PC-3 (cell line): ENCODE data around the gene HHATL. TPM values are rescaled to one million over a fixed set of nuclear protein-coding genes. Genes with fewer than 3 reads are reported as not detected.

ENCODE experiments used
- ATAC-seq: fragments of 200-7000 bp; cut with Tn5 transposase; 2 replicates; pipeline ENCODE4 v1.9.1; 2020; ENCODE audit warnings: mild to moderate bottlenecking, moderate library complexity
- BruUV-seq: library from RNA; stranded (reverse); fragments of 400-500 nt; replicated peaks from 2 replicates; lab custom pipeline; 2021; lab: Mats Ljungman, UMichigan
- CTCF ChIA-PET: fragments of 300-600 bp; sonication (Branson Sonifier 250); formaldehyde crosslinking; loops from one replicate; lab custom pipeline; 2022; ENCODE audit warnings: antibody characterized with exemption; lab: Charles Lee
- POLR2A ChIA-PET: fragments of 300-600 bp; sonication (Branson Sonifier 250); formaldehyde crosslinking; loops from one replicate; lab custom pipeline; 2022; ENCODE audit warnings: antibody characterized with exemption; ENCODE audit not compliant: unreplicated experiment; lab: Charles Lee
- DNase-seq: peaks from one replicate; pipeline ENCODE4 v3.0.0-alpha.2; 2015
- H2AFZ ChIP-seq: fragments of 300-600 bp; sonication (generic); 2 replicates; pipeline ENCODE4 v1.6.0; 2016; ENCODE audit warnings: antibody characterized with exemption, low read length
- H3F3A ChIP-seq: fragments of 300-600 bp; sonication (generic); one replicate; pipeline ENCODE4 v1.6.0; 2017; ENCODE audit warnings: antibody characterized with exemption, low read length, control low read depth, mild to moderate bottlenecking; ENCODE audit not compliant: unreplicated experiment
- H3K27ac ChIP-seq: fragments of 300-600 bp; sonication (generic); 2 replicates; pipeline ENCODE4 v1.5.1; 2016; ENCODE audit warnings: mild to moderate bottlenecking, low read length
- H3K27me3 ChIP-seq: fragments of 300-600 bp; sonication (generic); 2 replicates; pipeline ENCODE4 v1.6.1; 2016; ENCODE audit warnings: low read length, mixed read lengths
- H3K36me3 ChIP-seq: fragments of 300-600 bp; sonication (generic); 2 replicates; pipeline ENCODE4 v1.6.1; 2016; ENCODE audit warnings: low read depth, mixed run types, low read length, mixed read lengths
- H3K4me1 ChIP-seq: fragments of 300-600 bp; sonication (generic); 2 replicates; pipeline ENCODE4 v1.5.1; 2016; ENCODE audit warnings: low read length; ENCODE audit not compliant: insufficient read depth
- H3K4me2 ChIP-seq: fragments of 300-600 bp; sonication (generic); 2 replicates; pipeline ENCODE4 v1.6.0; 2016; ENCODE audit warnings: low read length
- H3K4me3 ChIP-seq: fragments of 300-600 bp; sonication (generic); 2 replicates; pipeline ENCODE4 v1.5.1; 2016; ENCODE audit warnings: mild to moderate bottlenecking, low read length, mixed read lengths
- H3K79me2 ChIP-seq: fragments of 300-600 bp; sonication (generic); 2 replicates; pipeline ENCODE4 v1.6.1; 2017; ENCODE audit warnings: low read length, mixed read lengths
- H3K9ac ChIP-seq: fragments of 300-600 bp; sonication (generic); 2 replicates; pipeline ENCODE4 v1.6.0; 2016; ENCODE audit warnings: mild to moderate bottlenecking, low read length
- H3K9me2 ChIP-seq: fragments of 300-600 bp; sonication (generic); replicated peaks from 2 replicates; pipeline ENCODE4 v1.6.1; 2016; ENCODE audit warnings: mixed run types, low read length, mixed read lengths
- H3K9me3 ChIP-seq: fragments of 300-600 bp; sonication (generic); 2 replicates; pipeline ENCODE4 v1.6.1; 2016; ENCODE audit warnings: low read length, mixed read lengths
- H4K20me1 ChIP-seq: fragments of 300-600 bp; sonication (generic); 2 replicates; pipeline ENCODE4 v1.6.1; 2016; ENCODE audit warnings: low read length, mixed read lengths
- EZH2 ChIP-seq: fragments of 300-600 bp; sonication (generic); IDR thresholded peaks from one replicate; pipeline ENCODE4 v1.6.1; 2017; ENCODE audit warnings: antibody characterized with exemption, mild to moderate bottlenecking, low read length; ENCODE audit not compliant: unreplicated experiment
- EZH2phosphoT487 ChIP-seq: fragments of 300-600 bp; sonication (generic); IDR thresholded peaks from 2 replicates; pipeline ENCODE4 v1.6.1; 2018; ENCODE audit warnings: mild to moderate bottlenecking, antibody characterized with exemption, low read length, borderline replicate concordance
- intact Hi-C: fragments of 100-400 bp; cut with micrococcal nuclease; formaldehyde crosslinking; loops from 2 replicates; pipeline ENCODE4 v1.9.0; 2023
- total RNA-seq: library from RNA; depleted of rRNA; stranded (reverse); fragments of >200 nt; gene quantifications from 2 replicates; pipeline ENCODE4 v1.2.3, GENCODE V29; 2014
- TF ChIP-seq, protein P1 (sequence below): fragments of 300-600 bp; sonication (generic); conservative IDR thresholded peaks from 2 replicates; pipeline ENCODE4 v1.5.1; 2017; ENCODE audit warnings: antibody characterized with exemption, low read depth, mild to moderate bottlenecking, low read length

Gene HHATL
- total RNA-seq, 1 experiment from 2014 or later = not detected

DNA sequence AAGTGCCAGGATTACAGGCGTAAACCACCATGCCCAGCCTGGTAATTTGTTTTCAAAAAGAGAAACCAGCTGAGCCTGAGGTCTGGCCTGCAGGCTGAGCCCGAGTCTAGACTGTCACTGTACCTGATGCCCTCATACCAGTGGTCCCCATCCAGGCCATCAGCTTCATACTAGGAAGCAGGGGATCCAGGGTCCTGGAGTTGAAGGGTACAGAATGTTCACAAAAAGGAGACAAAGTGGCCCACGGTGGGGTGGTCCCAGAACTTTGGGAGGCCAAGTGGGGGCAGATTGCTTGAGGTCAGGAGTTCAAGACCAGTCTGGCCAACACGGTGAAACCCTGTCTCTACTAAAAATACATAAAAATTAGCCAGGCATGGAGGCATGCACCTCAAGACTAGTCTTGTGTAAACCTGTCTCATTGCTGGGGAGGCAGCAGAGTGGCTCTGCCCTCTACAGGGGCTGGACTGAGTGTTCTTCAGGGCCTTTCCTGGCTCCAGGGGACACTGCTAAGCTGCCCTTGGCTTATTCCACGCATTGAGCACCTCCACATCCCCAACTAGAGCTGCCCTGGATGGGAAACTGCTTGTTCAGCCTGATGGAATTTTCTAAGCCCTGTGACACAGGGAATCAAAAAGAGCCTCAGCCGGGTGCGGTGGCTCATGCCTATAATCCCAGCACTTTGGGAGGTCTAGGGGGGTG lies 7.9 kb upstream of the HHATL start:
- H3F3A ChIP-seq = no peaks in the 10 kb centered on the region
- H4K20me1 ChIP-seq = no peaks in the 10 kb centered on the region
- H2AFZ ChIP-seq = no peak overlapping the region
- no peak overlapping the region for H3K4me3 ChIP-seq
- no peaks in the 10 kb centered on the region for H3K79me2 ChIP-seq
- H3K4me2 ChIP-seq = no peak overlapping the region
- intact Hi-C loops = no loop called here
- no peaks in the 10 kb centered on the region for H3K9me2 ChIP-seq
- no peak for DNase-seq
- no peak for ATAC-seq
- POLR2A ChIA-PET = no interaction called here
- no TSS peak for BruUV-seq
- H3K9me3 ChIP-seq = no peaks in the 10 kb centered on the region
- no peak overlapping the region for H3K27ac ChIP-seq
- H3K27me3 ChIP-seq = no peaks in the 10 kb centered on the region
- H3K9ac ChIP-seq = no peak overlapping the region
- CTCF ChIA-PET = no interaction called here
- TF ChIP-seq EZH2phosphoT487 (no peak), EZH2 (no peak)
- TF ChIP-seq, protein P1, sequence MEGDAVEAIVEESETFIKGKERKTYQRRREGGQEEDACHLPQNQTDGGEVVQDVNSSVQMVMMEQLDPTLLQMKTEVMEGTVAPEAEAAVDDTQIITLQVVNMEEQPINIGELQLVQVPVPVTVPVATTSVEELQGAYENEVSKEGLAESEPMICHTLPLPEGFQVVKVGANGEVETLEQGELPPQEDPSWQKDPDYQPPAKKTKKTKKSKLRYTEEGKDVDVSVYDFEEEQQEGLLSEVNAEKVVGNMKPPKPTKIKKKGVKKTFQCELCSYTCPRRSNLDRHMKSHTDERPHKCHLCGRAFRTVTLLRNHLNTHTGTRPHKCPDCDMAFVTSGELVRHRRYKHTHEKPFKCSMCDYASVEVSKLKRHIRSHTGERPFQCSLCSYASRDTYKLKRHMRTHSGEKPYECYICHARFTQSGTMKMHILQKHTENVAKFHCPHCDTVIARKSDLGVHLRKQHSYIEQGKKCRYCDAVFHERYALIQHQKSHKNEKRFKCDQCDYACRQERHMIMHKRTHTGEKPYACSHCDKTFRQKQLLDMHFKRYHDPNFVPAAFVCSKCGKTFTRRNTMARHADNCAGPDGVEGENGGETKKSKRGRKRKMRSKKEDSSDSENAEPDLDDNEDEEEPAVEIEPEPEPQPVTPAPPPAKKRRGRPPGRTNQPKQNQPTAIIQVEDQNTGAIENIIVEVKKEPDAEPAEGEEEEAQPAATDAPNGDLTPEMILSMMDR = no peak
- H3K36me3 ChIP-seq = no peaks in the 10 kb centered on the region
- H3K4me1 ChIP-seq = no peaks in the 10 kb centered on the region

- no TSS peak for BruUV-seq
- no peak overlapping the region for H3K4me2 ChIP-seq
- CTCF ChIA-PET = no interaction called here
- no peaks in the 10 kb centered on the region for H3K9me2 ChIP-seq
- no peak overlapping the region for H2AFZ ChIP-seq
- DNase-seq = no peak
- H3K27me3 ChIP-seq = no peaks in the 10 kb centered on the region
- no peaks in the 10 kb centered on the region for H3K36me3 ChIP-seq
- ATAC-seq = no peak
- no peak for TF ChIP-seq EZH2phosphoT487
- no peak for TF ChIP-seq EZH2
- TF ChIP-seq, protein P1 = no peak
- H3K27ac ChIP-seq = no peak overlapping the region
- no peaks in the 10 kb centered on the region for H3K9me3 ChIP-seq
- POLR2A ChIA-PET = no interaction called here
- no peaks in the 10 kb centered on the region for H3K79me2 ChIP-seq
- H3F3A ChIP-seq = no peaks in the 10 kb centered on the region
- H3K4me3 ChIP-seq = no peak overlapping the region
- H3K4me1 ChIP-seq = 0 out of 2 replicates have a peak, but pooled peaks cover 3% of the 10 kb centered on the region
- H4K20me1 ChIP-seq = no peaks in the 10 kb centered on the region
- intact Hi-C loops = no loop called here
- no peak overlapping the region for H3K9ac ChIP-seq
Observed at GRCh38 chr3:42709621-42710020, 7.0 kb upstream of the HHATL start.

GRCh38 chr3:42708611-42709151 lies 6.1 kb upstream of the HHATL start:
- CTCF ChIA-PET = no interaction called here
- Histone ChIP-seq H3K9ac (no peak overlapping the region), H3K4me1 (0 out of 2 replicates have a peak, but pooled peaks cover 6% of the 10 kb centered on the region), H3K79me2 (no peaks in the 10 kb centered on the region), H3K36me3 (no peaks in the 10 kb centered on the region), H3K27ac (no peak overlapping the region), H3K4me2 (no peak overlapping the region), H2AFZ (no peak overlapping the region), H3K4me3 (no peak overlapping the region), H3K27me3 (no peaks in the 10 kb centered on the region), H4K20me1 (no peaks in the 10 kb centered on the region), H3K9me2 (no peaks in the 10 kb centered on the region), H3F3A (no peaks in the 10 kb centered on the region), H3K9me3 (no peaks in the 10 kb centered on the region)
- no TSS peak for BruUV-seq
- intact Hi-C loops = no loop called here
- no peak for ATAC-seq
- no peak for TF ChIP-seq EZH2
- TF ChIP-seq EZH2phosphoT487 = no peak
- TF ChIP-seq, protein P1 = no peak
- POLR2A ChIA-PET = no interaction called here
- DNase-seq = no peak
